GM19467 (cell line): Measurements from ENCODE around the gene PHACTR1.

Experiments used
- ATAC-seq: cut with Tn5 transposase; IDR thresholded peaks from one replicate; pipeline ENCODE4 v1.9.1; 2021; ENCODE audit warnings: mild to moderate bottlenecking, moderate library complexity; ENCODE audit not compliant: unreplicated experiment

Gene PHACTR1

DNA sequence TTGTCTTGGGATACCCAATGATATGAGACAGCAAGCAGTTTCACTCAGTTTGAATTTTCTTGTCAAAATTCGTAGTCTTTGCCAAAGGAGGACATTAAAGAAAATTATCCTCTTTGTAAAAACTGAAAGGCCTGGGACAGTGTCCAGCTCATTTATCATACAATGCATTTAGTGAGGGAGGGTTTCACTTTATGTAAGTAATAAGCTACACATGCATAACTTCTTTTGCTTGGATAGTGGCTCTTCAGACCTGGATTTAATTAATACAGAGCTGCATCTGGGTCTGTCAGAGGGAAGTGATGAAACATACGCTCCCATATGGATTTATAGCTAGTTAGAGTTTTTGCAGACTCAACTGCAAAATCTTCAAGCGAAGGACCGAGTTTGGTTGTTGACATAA, 175.6 kb downstream of the PHACTR1 start:
- no peak for ATAC-seq

DNA sequence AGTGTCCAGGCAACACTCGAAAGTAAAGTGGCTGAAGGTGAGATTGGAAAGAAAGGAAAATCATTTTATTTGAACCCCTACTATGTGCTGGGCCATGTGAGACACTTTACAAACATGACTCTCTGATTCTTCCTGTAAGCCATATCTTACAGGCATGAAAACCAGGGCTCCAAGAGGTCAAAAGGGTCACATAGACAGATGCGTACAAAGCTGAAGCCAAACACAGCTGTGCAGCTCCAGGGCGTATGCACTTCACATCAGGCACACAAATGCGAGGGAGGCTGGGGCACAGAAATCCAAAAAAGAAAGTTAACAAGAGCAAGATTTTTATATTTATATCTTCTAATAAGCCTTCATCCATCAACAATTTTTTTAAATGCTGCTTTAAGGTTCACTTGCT, 176.5 kb downstream of the PHACTR1 start:
- no peak for ATAC-seq

DNA sequence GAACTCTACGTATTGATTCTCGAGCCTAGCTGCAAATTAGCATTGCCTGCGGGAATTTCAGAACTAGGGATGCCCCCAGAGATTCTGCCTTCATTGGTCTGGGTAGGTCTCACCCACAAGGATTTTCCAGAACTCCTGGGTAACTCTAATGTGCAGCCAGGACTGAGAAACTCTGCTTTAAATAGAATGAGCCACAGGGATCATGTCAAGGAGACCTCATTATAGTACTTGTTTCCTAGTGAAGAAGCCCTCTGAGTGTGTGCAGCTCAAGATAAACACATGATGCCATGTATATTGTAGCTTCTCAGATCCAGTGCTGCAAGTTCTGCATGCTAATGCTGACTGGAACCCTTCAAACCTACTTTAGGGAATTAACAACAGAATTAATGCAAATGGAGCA, 179.2 kb downstream of the PHACTR1 start:
- ATAC-seq, result no peak

GRCh38 chr6:12896208-12896733, 179.7 kb downstream of the PHACTR1 start:
- no peak for ATAC-seq

DNA sequence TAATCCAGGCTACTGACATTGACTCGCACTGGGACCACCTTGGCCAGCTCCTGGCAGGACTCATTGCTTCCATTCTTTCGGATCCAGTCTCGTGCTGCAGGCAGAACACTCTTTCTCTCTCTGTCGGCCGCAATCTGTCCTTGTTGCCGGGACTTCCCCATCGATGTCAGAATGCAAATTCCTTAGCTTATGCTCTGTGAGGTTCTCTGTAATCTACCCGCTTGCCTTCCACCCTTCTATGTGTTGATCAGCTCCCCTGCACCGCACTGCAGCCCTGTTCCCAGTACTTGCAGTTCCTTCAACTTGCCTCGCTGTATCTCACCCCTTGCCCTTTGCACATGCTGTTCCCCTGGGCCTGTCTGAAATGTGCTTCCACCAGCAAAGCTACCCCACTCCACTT, 182.0 kb downstream of the PHACTR1 start:
- ATAC-seq, result no peak

- no peak for ATAC-seq
These were observed 182.7 kb downstream of the PHACTR1 start for GRCh38 chr6:12899046-12899833.

DNA sequence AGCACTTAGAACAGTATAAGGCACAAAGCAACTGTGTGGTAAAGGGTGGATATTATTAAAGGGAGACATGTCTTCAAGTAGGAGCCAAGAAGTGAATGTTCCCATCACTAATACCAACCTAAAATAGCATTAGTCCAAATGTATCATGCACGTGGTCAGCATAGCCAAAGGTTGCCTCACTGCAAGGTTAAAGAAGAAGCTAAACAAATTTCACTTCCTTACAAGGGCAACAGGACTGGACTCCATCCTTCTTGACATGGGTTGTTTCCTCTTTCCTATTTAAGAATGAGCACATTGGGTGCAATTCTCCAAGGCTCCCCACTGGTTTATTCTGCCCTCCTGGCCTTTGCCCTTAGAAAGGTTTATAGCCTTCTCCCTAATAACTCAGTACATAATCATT, 186.7 kb downstream of the PHACTR1 start:
- ATAC-seq, result no peak

DNA sequence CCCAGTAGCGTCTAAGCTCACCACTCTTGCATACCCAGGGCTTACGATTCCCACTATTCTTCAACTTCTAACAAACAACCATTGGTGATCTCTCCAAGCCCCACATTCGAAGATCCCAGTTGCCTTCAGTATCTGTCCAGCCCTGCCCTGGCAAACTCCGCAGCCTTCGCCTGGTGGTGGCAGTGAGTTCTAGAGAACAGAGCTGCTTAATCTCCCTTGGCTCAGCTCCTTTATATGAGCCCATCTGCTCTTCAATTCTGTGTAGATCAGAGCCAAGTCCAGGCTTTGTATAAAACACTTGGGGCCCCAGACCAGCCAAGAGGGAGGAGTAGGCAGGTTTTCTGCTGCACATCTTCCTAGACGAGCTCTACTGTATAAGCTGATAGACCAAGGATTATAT, 193.3 kb downstream of the PHACTR1 start:
- no peak for ATAC-seq

- no peak for ATAC-seq
These were observed 194.9 kb downstream of the PHACTR1 start for GRCh38 chr6:12911427-12911826.

DNA sequence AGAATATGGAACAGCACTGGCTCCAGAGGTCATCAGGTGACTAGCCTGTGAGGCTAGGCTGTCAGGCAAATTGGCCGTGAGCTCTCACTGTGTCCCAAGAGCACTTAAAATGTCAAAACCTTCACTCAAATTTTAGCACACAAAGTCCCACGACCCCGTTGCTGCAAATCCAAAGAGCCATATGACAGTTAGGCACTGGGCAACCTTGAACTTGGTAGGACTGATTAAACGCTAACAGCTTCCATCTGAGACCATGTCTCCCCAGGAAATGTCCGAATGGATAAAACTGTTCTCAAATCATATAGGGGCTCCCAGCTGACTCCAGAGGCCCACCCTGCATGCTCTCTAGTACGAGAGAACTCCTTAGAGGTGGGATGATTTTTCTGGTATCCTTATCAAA, 196.6 kb downstream of the PHACTR1 start:
- ATAC-seq, result no peak

DNA sequence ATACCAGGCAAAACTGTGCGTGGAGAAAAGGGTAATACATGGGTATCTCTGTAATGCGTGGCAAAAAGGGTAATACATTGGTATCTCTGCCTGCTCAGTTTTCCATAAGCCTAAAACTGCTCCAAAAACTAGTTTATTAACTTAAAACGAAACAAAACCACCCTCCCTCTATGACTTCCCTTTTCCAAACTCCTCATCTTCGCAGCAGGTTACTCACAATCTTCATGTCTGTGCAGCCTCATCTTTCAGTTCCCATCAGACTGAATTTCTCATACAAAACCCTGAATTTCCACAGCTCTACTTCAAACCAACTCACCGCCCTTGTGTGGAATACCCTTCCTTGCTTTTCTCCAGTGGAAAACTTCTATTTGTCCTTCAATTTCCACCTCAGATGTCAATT, 199.4 kb downstream of the PHACTR1 start:
- no peak for ATAC-seq

- no peak for ATAC-seq
These were observed 200.0 kb downstream of the PHACTR1 start for GRCh38 chr6:12916420-12917136.

DNA sequence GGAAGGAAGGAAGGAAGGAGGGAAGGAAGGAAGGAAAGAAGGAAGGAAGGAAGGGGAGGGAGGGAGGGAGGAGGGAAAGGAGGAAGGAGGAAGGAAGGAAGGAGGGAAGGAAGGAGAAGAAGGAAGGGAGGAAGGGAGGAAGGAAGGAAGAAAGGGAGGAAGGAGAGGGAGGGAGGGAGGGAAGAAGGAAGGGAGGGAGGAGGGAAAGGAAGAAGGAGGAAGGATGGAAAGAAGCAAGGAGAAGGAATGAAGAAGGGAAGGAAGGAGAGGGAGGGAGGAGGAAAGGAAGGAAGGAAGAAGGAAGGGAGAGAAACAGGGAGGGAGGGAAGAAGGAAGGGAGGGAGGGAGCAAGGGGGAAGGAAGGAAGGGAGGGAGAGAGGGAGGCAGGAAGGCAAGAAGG, 204.9 kb downstream of the PHACTR1 start:
- ATAC-seq, result no peak

DNA sequence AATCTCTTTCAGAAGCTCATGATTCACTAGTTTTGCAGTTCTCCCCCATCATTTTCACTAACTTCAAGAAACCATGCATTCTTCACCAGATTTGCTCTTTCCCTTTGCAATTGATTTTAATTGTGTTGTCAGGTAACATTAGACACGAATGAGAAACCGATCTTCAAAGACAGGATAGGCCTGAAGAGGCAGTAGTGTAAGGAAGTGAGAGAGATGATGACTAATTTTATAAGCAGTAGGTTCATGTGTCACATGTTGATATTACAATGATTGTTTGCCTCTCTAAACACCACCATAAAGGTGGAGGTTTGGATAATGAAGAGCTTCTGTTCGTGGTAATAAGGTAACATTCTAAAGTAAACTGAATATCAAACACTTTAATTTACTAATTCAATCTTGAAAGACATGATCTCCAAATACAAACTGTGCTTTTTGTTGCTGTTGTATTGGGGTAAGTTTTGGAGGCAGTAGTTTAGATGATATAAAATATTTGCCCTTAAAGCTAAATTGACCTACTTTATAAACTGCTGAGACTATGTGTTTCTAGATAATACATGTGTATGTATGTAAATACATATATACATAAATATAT, 207.2 kb downstream of the PHACTR1 start:
- ATAC-seq, result no peak

DNA sequence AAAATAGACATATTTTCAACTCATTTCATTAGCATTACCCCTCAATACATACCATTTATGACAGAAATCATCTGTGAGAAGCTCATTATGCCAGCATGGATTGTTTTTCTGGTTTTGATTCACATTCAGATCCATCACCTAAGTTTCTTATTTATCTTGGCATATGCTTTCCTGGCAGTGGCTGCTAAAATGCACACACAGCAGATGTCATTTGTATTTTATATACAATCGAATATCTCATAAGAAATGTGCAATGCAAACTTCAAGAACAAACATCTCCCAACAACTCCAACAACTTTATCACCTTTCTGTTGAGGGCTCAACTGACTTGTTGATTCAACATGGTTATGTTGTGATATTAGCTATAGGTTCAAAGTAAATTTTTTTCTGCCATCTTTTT, 208.3 kb downstream of the PHACTR1 start:
- no peak for ATAC-seq

DNA sequence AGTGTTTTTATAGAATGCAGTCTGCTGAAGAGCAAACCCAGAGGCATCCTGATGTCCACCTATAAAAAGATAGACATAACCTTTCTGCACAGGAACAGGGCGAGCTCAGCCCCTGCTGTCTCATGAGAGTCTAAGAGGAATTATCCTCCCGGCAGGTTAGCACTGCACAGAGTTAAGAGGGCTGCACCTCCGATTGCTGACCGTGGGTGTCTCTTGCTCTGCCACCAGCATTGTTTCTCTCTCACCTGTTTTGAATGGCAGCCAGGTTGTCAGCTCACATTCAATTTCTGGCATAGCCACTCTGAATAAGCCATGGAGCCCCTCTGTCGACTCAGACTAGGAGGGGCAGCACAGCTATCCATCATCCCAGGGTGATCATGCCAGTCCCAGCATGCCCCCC, 211.2 kb downstream of the PHACTR1 start:
- ATAC-seq, result no peak

DNA sequence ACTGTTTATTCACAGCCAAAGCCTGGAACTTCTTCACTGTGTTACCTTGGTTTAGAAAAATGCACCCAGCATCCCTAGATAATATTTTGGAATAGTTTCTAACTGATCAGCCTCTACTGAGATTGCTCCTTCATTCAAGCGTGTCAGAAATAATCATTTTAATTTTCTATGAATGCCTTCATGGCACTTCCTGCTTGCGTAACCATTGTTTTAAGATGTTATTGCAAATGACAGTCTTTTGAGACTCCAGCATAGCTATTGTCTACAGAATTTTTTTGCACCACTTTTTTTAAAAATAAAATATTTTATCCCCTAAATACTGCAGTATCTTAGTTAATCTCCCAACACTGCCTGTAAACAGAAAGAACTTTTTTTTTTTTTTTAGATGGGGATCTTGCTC, 213.1 kb downstream of the PHACTR1 start:
- no peak for ATAC-seq

DNA sequence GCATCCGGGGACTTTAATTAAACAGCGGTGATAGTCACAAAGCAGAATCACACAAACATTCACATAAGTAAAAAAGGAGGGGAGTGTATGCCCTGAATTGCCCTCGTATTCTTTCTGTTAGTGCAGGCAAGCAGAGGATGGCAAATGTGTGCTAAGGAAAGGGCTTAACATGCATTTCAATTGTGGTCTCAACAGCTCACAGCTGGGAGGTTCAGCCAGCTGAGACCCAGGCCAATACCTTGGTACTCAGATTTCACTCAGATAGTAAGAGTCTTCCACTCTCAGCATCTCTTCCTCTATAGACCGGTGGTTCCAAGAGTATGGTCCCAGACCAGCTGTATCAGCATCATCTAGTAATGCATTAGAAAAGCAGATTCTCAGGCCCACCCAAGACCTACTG, 215.1 kb downstream of the PHACTR1 start:
- no peak for ATAC-seq

DNA sequence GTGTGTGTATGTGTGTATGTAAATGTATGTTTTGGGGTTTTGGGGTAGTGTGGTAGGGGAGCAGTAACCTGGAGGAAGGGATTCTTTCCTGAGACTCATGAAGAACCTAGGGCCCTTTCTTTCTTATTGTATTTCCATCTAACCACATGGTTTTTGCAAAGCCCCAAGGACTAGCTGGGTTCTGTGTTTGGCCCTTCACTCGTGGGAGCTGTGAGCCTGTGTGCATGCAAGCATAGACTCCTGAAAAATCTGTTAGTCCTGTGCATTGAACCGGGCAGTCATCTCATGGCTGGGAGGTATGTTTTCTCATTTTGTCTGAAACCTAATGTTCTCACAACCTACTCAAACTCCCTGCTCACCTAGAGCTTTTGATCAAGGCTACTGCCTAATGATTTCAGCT, 219.1 kb downstream of the PHACTR1 start:
- no peak for ATAC-seq

GRCh38 chr6:12937971-12938370, 221.4 kb downstream of the PHACTR1 start:
- no peak for ATAC-seq

DNA sequence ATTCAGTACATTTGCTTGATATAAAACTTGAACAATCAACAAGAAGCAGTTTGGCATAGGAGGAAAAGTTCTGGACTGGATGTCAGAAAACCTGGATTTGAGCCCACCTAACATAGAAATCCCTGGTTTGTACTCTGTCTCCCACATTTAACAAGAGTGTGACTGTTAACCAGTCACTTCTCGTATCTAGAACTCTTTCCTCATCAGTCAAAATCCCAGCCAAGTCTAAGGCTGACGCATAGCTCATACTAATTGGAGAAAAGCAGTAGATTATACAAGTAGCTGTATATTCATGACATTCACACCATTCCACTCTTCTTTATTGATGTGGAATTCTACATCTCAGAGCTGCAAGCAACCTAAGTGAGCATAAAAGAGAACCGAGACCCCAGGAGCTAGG, 222.7 kb downstream of the PHACTR1 start:
- ATAC-seq, result no peak

- no peak for ATAC-seq
These were observed 224.9 kb downstream of the PHACTR1 start for GRCh38 chr6:12941422-12941821.
